H1 (cell line): Measurements from ENCODE around the gene JPT2. TPM values are rescaled to one million over a fixed set of nuclear protein-coding genes. Genes with fewer than 3 reads are reported as not detected.

ENCODE experiments used
- CTCF ChIA-PET: fragments of 300-600 bp; sonication (Branson Sonifier 250); formaldehyde crosslinking; loops from one replicate; lab custom pipeline; 2021; ENCODE audit not compliant: partially characterized antibody; lab: Charles Lee
- POLR2A ChIA-PET: fragments of 300-600 bp; sonication (Branson Sonifier 250); formaldehyde crosslinking; loops from one replicate; lab custom pipeline; 2021; ENCODE audit warnings: inconsistent platforms; ENCODE audit not compliant: partially characterized antibody; lab: Charles Lee
- DNase-seq, 2 experiments: peaks; one replicate each; pipeline versions ENCODE4 v3.0.0 to v3.0.0-alpha.2; 2010 to 2022; ENCODE audit warnings: low spot score in 2 of 2, low read depth in 1 of 2, mixed read lengths in 1 of 2
- FAIRE-seq: peaks from 2 replicates; lab custom pipeline; 2011; peaks lifted over from hg19 to GRCh38; lab: Jason Lieb, UNC
- H2AFZ ChIP-seq: 2 replicates; pipeline ENCODE4 v1.8.1; 2012; ENCODE audit warnings: low read length, inconsistent platforms
- H2AK5ac ChIP-seq: 2 replicates; pipeline ENCODE4 v1.6.1; 2013; ENCODE audit warnings: low read depth, low read length
- H2BK120ac ChIP-seq: replicated peaks from 2 replicates; pipeline ENCODE3; 2013; ENCODE audit warnings: low read depth, low read length, inconsistent platforms
- H2BK12ac ChIP-seq: 2 replicates; pipeline ENCODE4 v1.6.1; 2013; ENCODE audit warnings: low read depth, low read length
- H2BK15ac ChIP-seq: 2 replicates; pipeline ENCODE4 v1.6.1; 2013; ENCODE audit warnings: low read length
- H2BK20ac ChIP-seq: 2 replicates; pipeline ENCODE4 v1.6.1; 2013; ENCODE audit warnings: low read length
- H2BK5ac ChIP-seq: 2 replicates; pipeline ENCODE4 v1.6.1; 2013; ENCODE audit warnings: low read depth, low read length
- H3K14ac ChIP-seq: 2 replicates; pipeline ENCODE4 v1.6.1; 2013; ENCODE audit warnings: inconsistent platforms; ENCODE audit not compliant: insufficient read length
- H3K18ac ChIP-seq: 2 replicates; pipeline ENCODE4 v1.6.1; 2013; ENCODE audit warnings: low read length; ENCODE audit errors: extremely low read depth
- H3K23ac ChIP-seq: 2 replicates; pipeline ENCODE4 v1.6.1; 2013; ENCODE audit warnings: inconsistent platforms; ENCODE audit not compliant: insufficient read length
- H3K23me2 ChIP-seq: 2 replicates; pipeline ENCODE4 v1.6.1; 2013; ENCODE audit warnings: low read depth, low read length
- H3K27ac ChIP-seq: 2 replicates; pipeline ENCODE4 v1.6.1; 2011; ENCODE audit warnings: low read depth, low read length, inconsistent platforms
- H3K27me3 ChIP-seq, 4 experiments: replicated peaks in 1 of 4; 1 replicate in 1 of 4; 2 replicates in 3 of 4; pipeline versions ENCODE4 v1.6.1 to v1.8.1; 2011 to 2013; ENCODE audit warnings: low read length in 3 of 4, mild to moderate bottlenecking in 3 of 4, inconsistent platforms in 2 of 4, mixed read lengths in 2 of 4, moderate library complexity in 1 of 4; ENCODE audit not compliant: control insufficient read depth in 3 of 4, insufficient read depth in 3 of 4; ENCODE audit errors: extremely low read depth in 1 of 4
- H3K36me3 ChIP-seq, 4 experiments: 2 replicates each; pipeline versions ENCODE4 v1.6.1 to v1.8.1; 2011 to 2013; ENCODE audit warnings: mild to moderate bottlenecking in 4 of 4, low read length in 3 of 4, moderate library complexity in 2 of 4, control low read depth in 1 of 4, inconsistent platforms in 1 of 4; ENCODE audit not compliant: insufficient read depth in 4 of 4, control insufficient read depth in 2 of 4
- H3K4ac ChIP-seq: replicated peaks from 2 replicates; pipeline ENCODE3; 2013; ENCODE audit warnings: low read length, low read depth, mixed read lengths, inconsistent platforms; ENCODE audit not compliant: insufficient read length
- H3K4me1 ChIP-seq, 4 experiments: replicated peaks in 1 of 4; 1 replicate in 1 of 4; 2 replicates in 3 of 4; pipeline versions ENCODE4 v1.6.1 to v1.8.1; 2011 to 2013; ENCODE audit warnings: low read length in 3 of 4, inconsistent platforms in 2 of 4, mixed read lengths in 1 of 4; ENCODE audit not compliant: insufficient read depth in 4 of 4, control insufficient read depth in 3 of 4
- H3K4me2 ChIP-seq, 2 experiments: 2 replicates each; pipeline versions ENCODE4 v1.6.1 to v1.8.1; 2011 to 2013; ENCODE audit warnings: low read depth in 2 of 2, low read length in 2 of 2, control low read depth in 1 of 2, inconsistent platforms in 1 of 2, mild to moderate bottlenecking in 1 of 2; ENCODE audit not compliant: insufficient read depth in 1 of 2
- H3K4me3 ChIP-seq, 4 experiments: fragments of 200-600, 300-600 bp in 1 of 4; sonication (generic), shearing (Covaris generic), sonication (Bioruptor Twin) in 1 of 4; 2 replicates each; pipeline versions ENCODE4 v1.5.1 to v1.8.1; 2011 to 2016; ENCODE audit warnings: low read length in 4 of 4, low read depth in 3 of 4, control low read depth in 2 of 4, inconsistent platforms in 2 of 4, mild to moderate bottlenecking in 2 of 4, mixed read lengths in 1 of 4, moderate library complexity in 1 of 4; ENCODE audit not compliant: insufficient read depth in 2 of 4; ENCODE audit errors: extremely low read depth in 1 of 4
- H3K56ac ChIP-seq: replicated peaks from 2 replicates; pipeline ENCODE3; 2013; ENCODE audit warnings: low read depth, mild to moderate bottlenecking, mixed read lengths, low read length, inconsistent platforms; ENCODE audit not compliant: insufficient read length
- H3K79me1 ChIP-seq: 2 replicates; pipeline ENCODE4 v1.6.1; 2013; ENCODE audit warnings: low read depth, low read length, control low read depth
- H3K79me2 ChIP-seq, 2 experiments: 2 replicates each; pipeline versions ENCODE4 v1.6.1 to v1.8.1; 2012 to 2013; ENCODE audit warnings: low read length in 2 of 2, mild to moderate bottlenecking in 2 of 2, inconsistent platforms in 1 of 2; ENCODE audit not compliant: insufficient read depth in 2 of 2, control insufficient read depth in 1 of 2
- H3K9ac ChIP-seq, 4 experiments: replicated peaks in 1 of 4; 1 replicate in 1 of 4; 2 replicates in 3 of 4; pipeline versions ENCODE4 v1.6.1 to v1.8.1; 2011 to 2013; ENCODE audit warnings: low read depth in 3 of 4, low read length in 3 of 4, control low read depth in 2 of 4, mild to moderate bottlenecking in 2 of 4, moderate library complexity in 2 of 4, inconsistent platforms in 1 of 4; ENCODE audit errors: extremely low read depth in 1 of 4
- H3K9me3 ChIP-seq, 2 experiments: 2 replicates each; pipeline versions ENCODE4 v1.6.1 to v1.8.1; 2012 to 2013; ENCODE audit warnings: mild to moderate bottlenecking in 2 of 2, moderate library complexity in 2 of 2, control low read depth in 1 of 2, inconsistent platforms in 1 of 2, low read depth in 1 of 2, low read length in 1 of 2, mixed read lengths in 1 of 2; ENCODE audit not compliant: insufficient read depth in 2 of 2
- H4K20me1 ChIP-seq, 2 experiments: replicated peaks in 1 of 2; 2 replicates each; pipeline versions ENCODE3 to v1.8.1; 2011 to 2013; ENCODE audit warnings: inconsistent platforms in 2 of 2, low read length in 2 of 2, mild to moderate bottlenecking in 1 of 2; ENCODE audit not compliant: insufficient read depth in 2 of 2, control insufficient read depth in 1 of 2
- H4K5ac ChIP-seq: 2 replicates; pipeline ENCODE4 v1.6.1; 2013; ENCODE audit warnings: low read length, low read depth, mixed read lengths, inconsistent platforms; ENCODE audit not compliant: insufficient read length
- H4K8ac ChIP-seq: 2 replicates; pipeline ENCODE4 v1.8.0; 2013; ENCODE audit warnings: mild to moderate bottlenecking, moderate library complexity, low read length, inconsistent platforms; ENCODE audit not compliant: insufficient read depth; ENCODE audit errors: extremely low read depth
- H4K91ac ChIP-seq: replicated peaks from 2 replicates; pipeline ENCODE3; 2013; ENCODE audit warnings: low read length, mixed read lengths, inconsistent platforms; ENCODE audit not compliant: insufficient read length
- CBX8 ChIP-seq: fragments of 300-800, 300-1000 bp; sonication (generic); IDR thresholded peaks from 2 replicates; pipeline ENCODE4 v1.7.1; 2016; ENCODE audit warnings: low read depth, low read length, borderline replicate concordance
- EP300 ChIP-seq, 2 experiments: IDR thresholded peaks; 1 replicate in 1 of 2; 2 replicates in 1 of 2; pipeline ENCODE4 v1.6.1; 2011 to 2012; ENCODE audit warnings: low read depth in 2 of 2, low read length in 2 of 2, mild to moderate bottlenecking in 2 of 2, borderline replicate concordance in 1 of 2, inconsistent platforms in 1 of 2, moderate library complexity in 1 of 2
- EZH2 ChIP-seq: fragments of 200-600 bp; sonication (generic); IDR thresholded peaks from 2 replicates; pipeline ENCODE4 v1.7.1; 2012; ENCODE audit warnings: low read depth, mild to moderate bottlenecking, moderate library complexity, low read length, inconsistent platforms; ENCODE audit not compliant: severe bottlenecking
- NRF1 ChIP-seq: IDR thresholded peaks from 2 replicates; pipeline ENCODE4 v1.6.1; 2011; ENCODE audit warnings: mild to moderate bottlenecking, low read depth, low read length, improper control_type of control experiment
- SAP30 ChIP-seq: fragments of 300-600 bp; sonication (generic); IDR thresholded peaks from 2 replicates; pipeline ENCODE4 v1.7.1; 2012; ENCODE audit warnings: low read length, moderate library complexity, mild to moderate bottlenecking, inconsistent platforms; ENCODE audit not compliant: insufficient read depth, insufficient replicate concordance
- SP1 ChIP-seq: IDR thresholded peaks from 2 replicates; pipeline ENCODE4 v1.6.1; 2011; ENCODE audit warnings: low read depth, low read length
- SRF ChIP-seq: IDR thresholded peaks from 2 replicates; pipeline ENCODE4 v1.6.1; 2011; ENCODE audit warnings: mild to moderate bottlenecking, low read depth, low read length, moderate library complexity
- TEAD4 ChIP-seq: IDR thresholded peaks from 2 replicates; pipeline ENCODE4 v1.6.1; 2012; ENCODE audit warnings: low read depth, low read length, inconsistent platforms, mixed read lengths
- WGBS, 2 experiments: shearing (Covaris generic) in 1 of 2; methylation state at CpG; one replicate each; pipeline versions ENCODE4 v1.1.6 to v1.1.7; 2013 to 2015; ENCODE audit warnings: low lambda C conversion rate in 2 of 2, mixed read lengths in 2 of 2, inconsistent platforms in 1 of 2, low coverage in 1 of 2, missing lambda C conversion rate in 1 of 2; ENCODE audit not compliant: insufficient replicate concordance in 2 of 2, insufficient coverage in 1 of 2, insufficient read length in 1 of 2; ENCODE audit errors: extremely low coverage in 1 of 2, missing lambda C conversion rate in 1 of 2; 5-methylcytosine and 5-hydroxymethylcytosine counted together
- polyA plus RNA-seq, 7 experiments: library from polyadenylated mRNA; depleted of rRNA in 3 of 7; stranded (reverse) in 5 of 7; unstranded in 2 of 7; fragments of >200 nt in 5 of 7; fragments of 200-250 nt in 2 of 7; gene quantifications; 1 replicate in 5 of 7; 2 replicates in 1 of 7; 4 replicates in 1 of 7; pipeline versions ENCODE4 v1.2.1 to v1.2.3, GENCODE V29; 2011 to 2013; ENCODE audit warnings: missing spikeins in 2 of 7, mixed read lengths in 2 of 7
- total RNA-seq: library from RNA; stranded (reverse); fragmentation: NEBNext Ultra II Directional; extraction: Animal tissue kit (Norgen Biotek cat#: 25700); gene quantifications from 2 replicates; pipeline ENCODE4 v1.2.1, GENCODE V29; 2021

The JPT2 gene
- total and polyA plus RNA-seq, 2 of the 8 experiments (the other 6 are each of a cell fraction or from before 2014, with no cell fraction given): 67.6 to 197 TPM

DNA sequence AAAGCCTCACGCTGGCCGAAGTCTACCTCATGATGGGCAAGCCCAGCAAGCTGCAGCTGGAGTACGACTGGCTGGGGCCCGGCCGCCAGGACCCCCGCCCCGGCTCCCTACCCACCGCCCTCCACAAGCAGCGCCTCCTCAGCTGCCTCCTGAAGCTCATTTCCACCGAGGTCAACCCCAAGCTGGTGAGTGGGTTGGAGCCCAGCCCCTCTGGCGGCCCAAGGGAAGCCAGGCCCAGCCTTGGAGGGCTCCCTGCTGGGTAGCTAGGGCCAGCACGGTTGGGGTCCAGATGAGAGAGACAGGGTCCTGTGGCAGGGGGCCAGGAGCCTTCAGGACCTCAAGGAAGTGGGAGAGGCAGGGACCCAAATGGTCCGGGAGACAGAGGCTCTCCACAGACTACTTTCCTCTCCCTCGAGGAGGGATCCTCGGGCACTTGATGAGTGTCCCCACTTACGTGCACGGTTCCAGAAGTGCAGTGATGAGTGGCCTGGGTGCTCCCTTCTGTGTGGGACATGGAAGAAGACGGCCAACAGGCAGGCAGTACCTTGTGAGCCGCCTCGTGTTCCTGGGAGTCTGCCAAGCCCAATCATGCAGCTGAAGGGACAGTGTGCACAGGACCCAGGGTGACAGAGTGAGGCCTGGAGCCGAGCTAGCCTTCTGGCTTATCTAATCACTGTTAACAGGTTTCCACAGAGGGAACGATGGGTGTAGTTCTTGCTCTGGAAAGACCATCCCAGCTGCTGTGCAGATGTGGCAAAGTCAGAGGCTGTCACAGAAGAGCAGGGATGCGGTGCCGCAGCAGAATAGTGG lies 21.1 kb upstream of the JPT2 start:
- no peak overlapping the region for H3K4ac ChIP-seq
- H2AK5ac ChIP-seq: no peak overlapping the region
- no peak overlapping the region for H2BK15ac ChIP-seq
- H3K79me1 ChIP-seq: no peaks in the 10 kb centered on the region
- WGBS, 2 experiments: 90% methylated on average over 17 of the region's 24 CpGs; no CpG with 5 or more reads in 1 of the 2 experiments
- DNase-seq: no peak
- no peak for FAIRE-seq
- CTCF ChIA-PET: no interaction called here
- H4K91ac ChIP-seq: no peak overlapping the region
- no peak overlapping the region for H2BK120ac ChIP-seq
- H3K36me3 ChIP-seq: peaks cover 17 to 40% (median 30%) of the 10 kb centered on the region in 4 experiments; a peak in 7 of 8 replicates
- H3K4me3 ChIP-seq: no peak overlapping the region
- POLR2A ChIA-PET: interaction anchor here (0.9 to 2.3 kb wide), 3 partner anchors 11 to 21 kb away, joined by 3 to 5 read pairs (median 4); partner anchors contain the start of gene JPT2
- H3K23ac ChIP-seq: no peak overlapping the region
- H2BK12ac ChIP-seq: no peak overlapping the region
- H3K79me2 ChIP-seq: no peaks in the 10 kb centered on the region
- H4K20me1 ChIP-seq: peaks cover 5 to 21% of the 10 kb centered on the region in 2 experiments
- no peak overlapping the region for H3K56ac ChIP-seq
- H4K8ac ChIP-seq: no peak overlapping the region
- H3K4me1 ChIP-seq: no peaks in the 10 kb centered on the region
- no peaks in the 10 kb centered on the region for H3K23me2 ChIP-seq
- H3K4me2 ChIP-seq: no peak overlapping the region
- no peak overlapping the region for H3K27ac ChIP-seq
- H3K18ac ChIP-seq: no peak overlapping the region
- no peak overlapping the region for H2BK20ac ChIP-seq
- H4K5ac ChIP-seq: no peak overlapping the region
- no peak overlapping the region for H3K14ac ChIP-seq
- TF ChIP-seq SRF (no peak), EZH2 (no peak), EP300 (IDR thresholded peaks at IDR 0.05; ENCODE audit: borderline replicate concordance in 1 of 2, low read depth in 2 of 2, low read length in 2 of 2) (no peak), TEAD4 (no peak), NRF1 (no peak), CBX8 (no peak), SAP30 (no peak), SP1 (no peak)
- H3K9ac ChIP-seq: no peak overlapping the region
- H2AFZ ChIP-seq: no peak overlapping the region
- no peak overlapping the region for H2BK5ac ChIP-seq
- H3K27me3 ChIP-seq: no peaks in the 10 kb centered on the region
- no peaks in the 10 kb centered on the region for H3K9me3 ChIP-seq
